Glutamatergic neuron (in vitro differentiated cells): ENCODE results near the gene PLEK. TPM values are rescaled to one million over a fixed set of nuclear protein-coding genes. Genes with fewer than 3 reads are reported as not detected.

Source experiments
- DNase-seq: peaks from one replicate; pipeline ENCODE4 v3.0.0; 2022
- H3K27ac Mint-ChIP-seq: one replicate; pipeline ENCODE4 v1.8.0; 2020; ENCODE audit warnings: mild to moderate bottlenecking, mixed read lengths, inconsistent platforms; ENCODE audit not compliant: unreplicated experiment
- H3K27me3 Mint-ChIP-seq: one replicate; pipeline ENCODE4 v1.8.0; 2020; ENCODE audit warnings: mild to moderate bottlenecking, moderate library complexity, mixed read lengths, inconsistent platforms; ENCODE audit not compliant: unreplicated experiment
- H3K36me3 Mint-ChIP-seq: one replicate; pipeline ENCODE4 v1.8.0; 2020; ENCODE audit warnings: mild to moderate bottlenecking, mixed read lengths, inconsistent platforms; ENCODE audit not compliant: unreplicated experiment
- H3K4me1 Mint-ChIP-seq: one replicate; pipeline ENCODE4 v1.8.0; 2020; ENCODE audit warnings: mild to moderate bottlenecking, low read depth, mixed read lengths, inconsistent platforms; ENCODE audit not compliant: unreplicated experiment
- H3K4me3 Mint-ChIP-seq: one replicate; pipeline ENCODE4 v1.8.0; 2020; ENCODE audit warnings: mild to moderate bottlenecking, mixed read lengths, inconsistent platforms; ENCODE audit not compliant: unreplicated experiment
- H3K9me3 Mint-ChIP-seq: one replicate; pipeline ENCODE4 v1.8.0; 2020; ENCODE audit warnings: mild to moderate bottlenecking, moderate library complexity, mixed read lengths, inconsistent platforms; ENCODE audit not compliant: unreplicated experiment
- total RNA-seq: library from RNA; stranded (reverse); fragmentation: NEBNext Ultra II Directional; extraction: Animal tissue kit (Norgen Biotek cat#: 25700); gene quantifications from one replicate; pipeline ENCODE4 v1.2.1, GENCODE V29; 2021; ENCODE audit not compliant: unreplicated experiment
- TF ChIP-seq, protein P1 (sequence below): fragments of 200-600 bp; sonication (generic); IDR thresholded peaks from one replicate; pipeline ENCODE4 v1.5.0; 2021; ENCODE audit not compliant: partially characterized antibody, unreplicated experiment

The PLEK gene
- total RNA-seq, 1 donor from 2014 or later, result not detected

DNA sequence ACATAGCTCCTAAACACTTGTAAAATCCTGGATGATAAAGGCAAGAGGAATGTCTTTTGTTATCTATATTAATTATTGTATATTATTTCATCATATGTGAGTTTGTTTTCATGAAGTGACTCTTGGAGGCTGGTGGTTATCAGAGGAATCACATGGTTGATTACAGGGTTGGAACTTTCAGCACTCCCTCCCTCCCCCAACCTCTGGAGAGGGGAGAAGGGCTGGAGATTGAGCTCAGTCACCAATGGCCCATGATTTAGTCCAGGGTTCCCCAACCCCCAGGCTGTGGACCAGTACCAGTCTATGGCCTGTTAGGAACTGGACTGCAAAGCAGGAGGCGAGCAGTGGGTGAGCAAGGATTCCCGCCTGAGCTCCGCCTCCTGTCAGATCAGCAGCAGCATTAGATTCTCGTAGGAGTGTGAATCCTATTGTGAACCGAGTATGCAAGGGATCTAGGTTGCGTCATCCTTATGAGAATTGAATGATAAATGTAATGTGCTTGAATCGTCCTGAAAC is 64.3 kb downstream of the PLEK start:
- Mint-ChIP-seq H3K4me1 (no peaks in the 10 kb centered on the region), H3K9me3 (peaks cover 2% of the 10 kb centered on the region)

DNA sequence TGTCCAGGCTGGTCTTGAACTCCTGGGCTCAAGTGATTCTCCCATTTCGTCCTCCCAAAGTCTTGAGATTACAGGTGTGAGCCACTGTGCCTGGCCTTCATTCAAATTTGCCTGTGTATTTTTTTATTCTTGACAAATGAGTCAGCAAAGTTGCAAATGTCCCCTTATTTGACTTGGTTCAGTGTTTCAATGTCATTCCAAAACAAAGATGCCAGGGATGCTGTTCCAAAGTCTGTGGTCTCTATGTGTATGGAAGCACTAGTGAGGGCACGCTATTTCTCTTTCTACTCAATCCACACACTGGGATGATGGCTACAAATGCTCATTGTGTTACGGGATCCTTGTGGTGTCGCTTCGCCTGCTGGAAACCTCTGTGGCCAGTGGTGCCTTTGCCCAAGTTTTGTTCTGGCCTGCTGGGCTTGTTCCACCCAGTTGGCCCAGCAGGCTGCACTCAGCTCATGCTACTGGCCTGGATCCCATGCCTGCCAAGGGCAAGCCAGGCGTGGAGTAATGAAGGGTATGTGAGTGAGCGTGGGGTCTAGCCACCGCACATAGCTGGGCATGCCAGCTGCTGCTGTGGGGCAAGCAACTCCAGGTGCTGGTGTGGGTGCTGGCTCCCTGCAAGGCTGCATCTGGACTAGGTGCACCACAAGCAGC is 66.4 kb downstream of the PLEK start:
- Mint-ChIP-seq H3K36me3 (no peaks in the 10 kb centered on the region), H3K4me1 (peaks cover 4% of the 10 kb centered on the region), H3K27me3 (no peaks in the 10 kb centered on the region), H3K9me3 (peaks cover 2% of the 10 kb centered on the region), H3K27ac (no peak overlapping the region), H3K4me3 (no peak overlapping the region)
- TF ChIP-seq, protein P1, sequence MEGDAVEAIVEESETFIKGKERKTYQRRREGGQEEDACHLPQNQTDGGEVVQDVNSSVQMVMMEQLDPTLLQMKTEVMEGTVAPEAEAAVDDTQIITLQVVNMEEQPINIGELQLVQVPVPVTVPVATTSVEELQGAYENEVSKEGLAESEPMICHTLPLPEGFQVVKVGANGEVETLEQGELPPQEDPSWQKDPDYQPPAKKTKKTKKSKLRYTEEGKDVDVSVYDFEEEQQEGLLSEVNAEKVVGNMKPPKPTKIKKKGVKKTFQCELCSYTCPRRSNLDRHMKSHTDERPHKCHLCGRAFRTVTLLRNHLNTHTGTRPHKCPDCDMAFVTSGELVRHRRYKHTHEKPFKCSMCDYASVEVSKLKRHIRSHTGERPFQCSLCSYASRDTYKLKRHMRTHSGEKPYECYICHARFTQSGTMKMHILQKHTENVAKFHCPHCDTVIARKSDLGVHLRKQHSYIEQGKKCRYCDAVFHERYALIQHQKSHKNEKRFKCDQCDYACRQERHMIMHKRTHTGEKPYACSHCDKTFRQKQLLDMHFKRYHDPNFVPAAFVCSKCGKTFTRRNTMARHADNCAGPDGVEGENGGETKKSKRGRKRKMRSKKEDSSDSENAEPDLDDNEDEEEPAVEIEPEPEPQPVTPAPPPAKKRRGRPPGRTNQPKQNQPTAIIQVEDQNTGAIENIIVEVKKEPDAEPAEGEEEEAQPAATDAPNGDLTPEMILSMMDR, result no peak
- no peak for DNase-seq

More for the DNA sequence above, 64.3 kb downstream of the PLEK start:
- Mint-ChIP-seq H3K27ac (no peak overlapping the region), H3K36me3 (no peaks in the 10 kb centered on the region), H3K27me3 (no peaks in the 10 kb centered on the region), H3K4me3 (no peak overlapping the region)
- no peak for DNase-seq
- TF ChIP-seq, protein P1, result no peak

DNA sequence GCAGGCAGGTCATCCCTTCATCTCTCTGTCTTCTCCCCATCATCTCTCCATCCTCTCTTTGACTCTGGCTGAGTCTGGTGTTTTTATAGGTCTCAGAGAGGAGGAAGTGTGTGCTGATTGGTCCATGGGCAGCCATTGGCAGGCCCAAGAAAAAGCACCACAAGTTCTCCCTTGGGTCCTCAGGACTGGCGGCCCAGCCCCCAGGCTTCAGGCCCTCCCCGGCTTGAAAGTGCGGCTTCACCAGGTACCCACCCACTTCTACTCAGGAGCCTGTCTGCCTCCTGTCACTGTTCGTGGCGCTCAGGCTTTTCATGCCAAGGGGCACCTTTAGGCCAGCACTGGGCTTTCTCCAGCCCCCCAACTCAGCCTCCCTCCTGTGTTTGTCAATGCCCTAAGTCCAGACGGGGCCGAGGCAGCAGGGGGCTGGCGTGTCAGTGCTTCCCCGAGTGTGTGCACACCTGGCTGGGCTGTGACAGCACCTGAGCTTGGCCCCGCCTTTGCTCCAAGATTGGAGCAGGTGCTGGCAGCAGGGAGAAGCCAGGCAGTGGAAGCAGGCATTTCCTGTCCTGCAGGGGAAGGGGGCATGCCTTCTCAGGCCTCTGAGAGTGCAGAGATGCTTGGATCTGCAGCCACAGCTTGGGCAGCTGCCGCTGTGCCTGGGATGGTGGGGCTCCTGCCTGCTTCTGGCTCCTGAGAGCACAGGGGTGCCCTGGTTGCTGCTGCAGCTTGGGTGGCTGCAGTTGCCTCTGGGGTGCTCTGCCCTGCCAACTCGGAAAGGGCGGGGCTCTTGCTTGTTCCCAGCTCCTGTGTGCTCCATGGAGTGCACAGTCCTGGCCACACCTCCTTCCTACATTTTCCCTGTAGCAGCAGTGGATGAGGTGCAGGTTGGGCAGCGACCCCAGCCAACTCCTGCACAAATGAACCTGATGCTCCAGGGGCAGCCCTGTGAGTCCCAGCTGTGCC is 67.9 kb downstream of the PLEK start:
- peaks cover 2% of the 10 kb centered on the region for H3K9me3 Mint-ChIP-seq
- no peaks in the 10 kb centered on the region for H3K36me3 Mint-ChIP-seq
- H3K4me1 Mint-ChIP-seq, result peaks cover 7% of the 10 kb centered on the region
- DNase-seq, result no peak
- H3K27ac Mint-ChIP-seq, result no peak overlapping the region
- H3K4me3 Mint-ChIP-seq, result no peak overlapping the region
- no peaks in the 10 kb centered on the region for H3K27me3 Mint-ChIP-seq
- TF ChIP-seq, protein P1, result no peak

DNA sequence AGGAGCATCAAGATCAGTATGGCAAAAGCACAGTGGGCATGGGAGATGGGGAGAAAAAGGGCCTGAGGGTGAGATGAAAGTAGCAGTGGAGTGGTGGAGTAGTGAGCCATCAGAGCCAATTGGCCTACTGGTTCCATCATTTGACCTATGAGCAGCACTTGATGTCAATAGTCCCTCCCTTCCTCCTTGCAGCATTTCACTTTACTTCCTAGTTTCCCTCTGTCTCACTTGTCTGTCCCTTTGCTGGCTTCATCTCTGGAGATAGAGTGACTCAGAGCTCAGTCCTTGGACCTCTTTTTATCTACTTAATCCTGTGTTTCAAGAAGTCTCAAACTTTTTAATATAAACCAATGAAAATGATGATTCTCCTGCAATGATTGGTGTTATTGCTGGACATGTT is 69.9 kb downstream of the PLEK start:
- H3K27ac Mint-ChIP-seq, result no peak overlapping the region
- H3K9me3 Mint-ChIP-seq, result peaks cover 2% of the 10 kb centered on the region
- TF ChIP-seq, protein P1, result no peak
- H3K4me3 Mint-ChIP-seq, result no peak overlapping the region
- H3K4me1 Mint-ChIP-seq, result peaks cover 7% of the 10 kb centered on the region
- no peaks in the 10 kb centered on the region for H3K36me3 Mint-ChIP-seq
- H3K27me3 Mint-ChIP-seq, result no peaks in the 10 kb centered on the region
- DNase-seq, result no peak
